CD4-positive, alpha-beta T cell treated with Interferon alpha-2 for 1 hour (primary cell): Measurements from ENCODE around the gene TPP2.

ENCODE experiments used
- DNase-seq, 2 donors: peaks; one replicate each; pipeline ENCODE4 v3.0.0-alpha.2; 2020 to 2022

TPP2 gene

DNA sequence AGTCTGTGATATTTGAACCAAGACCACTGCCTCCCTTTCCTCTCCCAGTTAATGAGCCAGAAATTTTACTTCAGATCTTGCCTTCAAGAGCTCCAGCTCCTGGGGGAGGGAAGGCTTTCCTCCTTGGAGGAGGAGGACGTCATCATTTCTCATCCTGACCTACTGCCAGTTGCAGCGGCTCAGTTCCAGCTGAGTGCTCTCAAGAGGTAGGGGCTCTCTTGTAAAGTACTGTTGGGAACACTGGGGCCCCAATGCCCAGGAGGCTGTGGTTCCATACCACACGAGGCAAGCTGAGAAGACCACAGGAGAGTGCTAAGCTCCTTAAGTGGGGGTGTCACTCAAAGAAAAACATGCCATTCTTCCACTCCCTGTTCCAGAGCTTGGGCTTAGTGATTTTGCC, 61.9 kb downstream of the TPP2 start:
- no peak for DNase-seq

DNA sequence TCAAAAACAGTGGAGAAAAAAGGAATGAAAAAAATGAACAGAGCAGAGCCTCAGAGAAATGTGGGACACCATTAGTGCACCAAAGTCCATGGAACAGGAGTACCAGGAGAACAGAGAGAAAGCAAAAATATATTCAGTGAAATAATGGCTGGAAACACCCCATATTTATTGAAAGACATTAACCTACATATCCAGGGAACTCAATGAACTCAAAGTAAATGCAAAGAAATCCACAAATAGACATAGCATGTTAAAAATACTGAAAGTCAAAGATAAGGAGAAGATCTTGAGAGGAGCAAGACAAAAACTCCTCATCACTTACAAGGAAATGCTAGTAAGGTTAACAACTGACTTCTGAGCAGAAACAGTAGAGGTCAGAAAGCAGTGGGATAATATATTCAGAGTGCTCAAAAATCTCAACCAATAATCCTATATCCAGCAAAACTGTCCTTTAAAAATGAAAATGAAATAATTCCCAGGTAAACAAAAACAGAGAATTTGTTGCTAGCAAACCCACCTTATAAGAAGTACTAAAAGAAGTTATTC, 62.5 kb downstream of the TPP2 start:
- no peak for DNase-seq

DNA sequence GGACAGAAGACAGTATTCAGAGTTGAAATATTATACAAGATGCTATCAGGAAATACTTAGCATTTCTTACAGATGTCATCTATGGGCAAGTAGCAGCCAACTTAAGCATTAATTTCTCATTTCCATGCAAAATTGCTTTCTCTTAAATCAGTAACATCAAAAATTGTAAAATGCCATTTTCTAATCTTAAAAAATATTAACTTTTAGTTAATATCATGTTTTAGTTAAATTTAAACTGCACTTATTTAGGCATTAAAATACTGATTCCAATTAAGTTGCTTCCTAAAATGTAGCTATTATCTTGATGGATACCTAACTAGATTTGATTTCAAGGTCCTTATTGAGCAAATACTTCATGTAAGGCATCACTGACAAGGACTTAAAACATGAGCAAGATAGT, 70.2 kb downstream of the TPP2 start:
- DNase-seq = no peak

DNA sequence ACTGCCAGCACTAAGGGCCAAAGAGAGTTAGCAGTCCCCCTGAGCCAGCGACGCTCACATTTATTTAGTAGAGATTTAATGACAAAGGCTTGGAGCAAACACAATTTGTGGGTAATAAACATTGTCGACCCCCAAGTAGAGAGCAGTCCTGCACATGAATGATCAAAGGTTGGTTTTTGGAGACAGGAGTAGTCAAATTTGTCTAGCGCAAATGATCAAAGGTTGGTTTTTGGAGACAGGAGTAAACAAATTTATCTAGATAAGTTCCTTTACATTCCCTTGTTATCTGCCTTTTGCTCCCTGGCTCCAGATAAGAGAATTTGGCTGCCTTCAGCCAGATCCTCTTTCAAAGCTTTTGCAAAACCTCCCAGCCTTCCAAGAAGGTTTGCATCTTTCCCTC, 71.1 kb downstream of the TPP2 start:
- DNase-seq = no peak

DNA sequence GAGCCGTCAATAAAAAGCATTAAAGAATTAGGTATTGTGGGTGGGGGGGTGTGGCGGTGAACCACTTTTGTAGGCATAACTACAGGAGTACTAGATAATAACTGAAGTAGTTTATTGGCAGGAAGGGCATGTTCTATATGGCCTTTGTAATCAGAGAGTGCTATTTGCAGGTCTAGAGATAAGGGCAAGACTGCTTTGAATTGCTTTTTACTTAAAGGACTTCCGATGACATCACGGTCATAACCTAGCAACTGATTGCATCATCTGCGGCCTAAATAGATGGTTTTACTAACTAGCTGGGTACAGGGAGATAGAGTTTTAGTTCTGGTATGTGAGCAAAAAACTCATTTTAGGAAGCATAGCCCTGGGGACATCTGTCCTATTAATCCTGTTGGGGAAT, 73.3 kb downstream of the TPP2 start:
- no peak for DNase-seq

DNA sequence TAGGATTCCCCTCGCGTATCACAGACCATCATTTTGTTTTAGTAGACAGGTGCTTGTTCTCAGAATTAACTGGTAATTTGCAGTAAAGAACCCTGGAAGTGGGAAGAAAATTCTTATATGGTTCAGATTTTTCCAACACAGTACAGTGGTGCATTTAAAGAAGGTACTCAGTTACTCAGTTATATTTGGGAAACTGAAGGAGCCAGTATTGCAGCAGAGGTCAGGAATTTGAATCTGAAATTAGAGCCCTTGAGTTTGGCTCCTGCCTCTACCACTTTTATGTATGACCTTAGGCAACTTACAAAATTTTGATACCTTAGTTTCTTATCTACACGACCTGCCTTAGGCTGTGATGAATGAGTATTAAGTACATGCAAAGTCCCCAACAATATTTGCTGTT, 78.3 kb downstream of the TPP2 start:
- DNase-seq = no peak

DNA sequence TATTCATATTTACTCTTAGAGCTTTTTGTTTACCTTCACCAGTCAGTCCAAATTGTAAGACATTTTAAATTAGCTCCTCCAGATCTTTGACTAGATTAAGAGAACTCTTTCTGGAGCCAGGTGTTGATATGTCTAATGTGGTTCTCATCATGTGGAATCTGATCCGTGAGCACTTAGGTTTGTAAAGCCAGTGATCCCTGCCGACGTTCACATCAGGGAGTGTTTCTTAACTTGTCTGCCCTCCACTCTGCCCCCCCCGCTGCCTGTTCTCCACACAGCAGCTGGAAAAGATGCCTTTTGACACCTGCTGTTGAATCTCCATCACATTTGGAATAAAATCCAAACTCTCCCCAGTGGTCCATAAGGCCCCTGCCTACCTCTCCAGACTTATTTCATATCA, 80.3 kb downstream of the TPP2 start:
- DNase-seq = no peak

DNA sequence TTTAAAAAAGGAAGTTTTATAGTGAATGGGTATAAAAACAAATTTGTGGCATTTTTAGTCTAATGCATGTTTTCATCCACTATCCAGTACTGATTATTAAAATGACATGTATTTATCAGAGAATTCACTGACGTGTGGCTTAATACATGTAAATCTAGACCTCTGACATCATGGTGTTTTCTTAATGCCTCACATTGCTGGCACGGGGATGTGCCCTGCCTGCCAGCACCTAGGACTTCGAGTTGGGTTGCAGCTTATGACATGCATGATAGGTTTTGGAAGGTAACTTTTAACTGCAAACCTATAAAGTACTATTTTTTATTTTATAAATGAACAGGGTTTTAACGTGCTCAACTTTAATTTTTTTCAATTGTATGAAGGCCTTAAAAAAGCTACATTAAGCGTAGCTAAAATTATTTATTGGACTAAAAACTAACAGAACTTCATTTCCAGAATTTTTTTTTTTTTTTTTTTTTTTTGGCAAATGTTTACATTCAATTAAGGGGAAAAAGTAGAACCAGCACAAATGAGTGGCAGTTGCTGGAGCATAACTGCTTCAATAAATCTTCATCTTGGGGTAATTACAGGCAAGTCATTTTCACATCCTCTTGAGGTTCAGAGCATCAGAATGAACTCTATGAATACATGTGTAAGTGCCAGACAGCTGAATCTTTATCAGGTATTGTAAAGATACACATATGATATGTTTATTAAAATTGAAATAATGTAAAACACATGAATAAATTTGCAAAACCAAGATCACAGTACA, 81.7 kb downstream of the TPP2 start:
- DNase-seq = no peak

DNA sequence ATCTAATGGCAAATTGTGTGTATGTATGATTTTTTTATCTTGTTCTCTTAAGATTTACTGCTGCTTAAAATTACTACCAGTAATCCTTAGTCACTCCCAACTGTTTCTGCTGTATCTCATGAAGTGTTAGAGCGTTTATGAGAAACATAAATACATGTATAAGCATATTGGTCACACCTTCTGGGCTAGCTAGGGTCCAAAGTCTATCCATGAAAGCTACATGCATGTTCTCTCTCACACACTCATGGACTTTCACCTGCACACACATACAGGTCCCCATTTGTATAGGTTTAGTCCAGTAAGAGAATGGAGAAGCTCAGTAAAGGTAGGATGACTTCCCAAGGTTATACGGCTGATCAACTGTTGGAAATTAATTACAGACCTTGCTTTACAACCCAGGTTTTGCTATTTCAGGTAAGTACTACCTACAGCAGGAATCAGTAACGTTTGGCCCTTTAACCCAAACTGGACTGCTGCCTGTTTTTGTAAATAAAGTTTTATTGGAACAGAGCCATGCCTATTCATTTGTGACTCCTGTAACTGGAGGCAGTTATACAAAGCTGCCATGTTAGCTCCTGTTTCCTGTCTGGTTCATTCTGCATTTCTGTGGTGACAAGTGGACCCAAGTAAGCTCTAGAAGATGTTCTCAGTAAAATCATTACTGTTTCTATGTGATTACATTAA, 82.8 kb downstream of the TPP2 start:
- DNase-seq = no peak

DNA sequence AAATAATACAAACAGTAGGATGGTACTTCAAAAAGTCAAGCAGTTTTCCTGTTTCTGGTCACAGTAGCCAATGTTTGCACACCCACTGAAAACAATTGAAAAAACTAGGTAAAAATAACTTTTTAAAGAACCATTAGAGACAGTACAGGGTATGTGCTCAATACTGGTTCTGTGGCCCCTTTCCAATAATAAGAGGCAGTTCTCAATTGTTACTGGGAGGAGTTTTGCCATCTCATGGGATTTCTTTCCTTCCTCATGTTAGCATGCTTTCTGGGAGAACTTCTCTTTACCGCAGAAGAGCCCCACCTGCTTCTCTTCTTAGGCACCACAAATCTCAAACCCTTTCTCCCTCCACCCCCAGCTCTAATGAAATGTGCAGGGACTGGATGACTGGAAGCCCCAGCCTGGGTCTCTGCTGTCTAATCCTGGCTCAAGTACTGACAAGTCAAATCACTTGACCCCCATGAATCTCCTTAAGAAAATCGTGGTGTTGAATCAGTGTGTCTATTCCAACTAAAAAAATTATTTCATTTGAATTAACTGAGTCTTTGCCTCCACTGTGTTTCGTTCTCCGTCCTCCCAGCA, 83.4 kb downstream of the TPP2 start:
- DNase-seq = no peak

DNA sequence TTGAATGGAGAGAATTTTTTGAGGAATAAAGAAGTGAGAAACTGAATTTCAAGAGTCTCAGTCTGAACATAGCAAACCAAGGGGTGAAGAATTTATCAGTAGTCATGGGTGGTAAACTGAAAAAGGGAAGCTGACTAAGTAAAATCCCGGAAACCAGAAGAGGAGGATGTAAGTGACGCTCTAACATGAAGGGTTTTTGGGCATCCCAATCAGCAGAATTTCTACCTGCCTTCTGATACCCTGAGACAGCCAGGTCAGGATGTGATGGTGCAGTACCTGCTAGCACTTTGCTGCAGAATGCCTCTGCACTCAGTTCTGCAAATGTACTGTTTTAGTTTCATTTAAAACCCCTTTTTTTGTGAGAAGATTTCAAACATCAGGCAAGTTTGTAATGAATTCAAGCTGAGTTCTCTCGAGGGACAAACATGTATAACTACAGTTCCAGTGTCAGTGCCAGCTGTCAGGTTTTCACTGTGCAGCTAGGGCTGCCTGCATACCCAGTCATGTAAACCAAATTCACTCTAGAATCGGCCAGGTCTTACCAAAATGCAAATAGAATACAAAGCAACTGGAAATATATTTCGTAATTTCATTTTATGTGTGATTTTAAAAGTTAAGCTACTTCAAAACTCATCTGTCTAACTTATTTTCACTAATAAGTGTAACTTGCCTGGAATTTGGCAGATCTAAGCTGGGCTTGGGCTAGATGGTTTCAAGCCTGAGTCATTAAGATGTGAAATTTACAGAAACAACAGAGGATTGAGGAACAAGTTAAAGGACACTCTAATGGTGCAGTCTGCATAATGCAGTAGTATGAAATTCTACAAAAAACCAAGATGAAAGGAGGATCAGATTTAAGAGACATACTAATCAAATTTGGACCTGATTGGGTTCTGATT, 84.3 kb downstream of the TPP2 start:
- DNase-seq = peak; percentile 12 to 14

DNA sequence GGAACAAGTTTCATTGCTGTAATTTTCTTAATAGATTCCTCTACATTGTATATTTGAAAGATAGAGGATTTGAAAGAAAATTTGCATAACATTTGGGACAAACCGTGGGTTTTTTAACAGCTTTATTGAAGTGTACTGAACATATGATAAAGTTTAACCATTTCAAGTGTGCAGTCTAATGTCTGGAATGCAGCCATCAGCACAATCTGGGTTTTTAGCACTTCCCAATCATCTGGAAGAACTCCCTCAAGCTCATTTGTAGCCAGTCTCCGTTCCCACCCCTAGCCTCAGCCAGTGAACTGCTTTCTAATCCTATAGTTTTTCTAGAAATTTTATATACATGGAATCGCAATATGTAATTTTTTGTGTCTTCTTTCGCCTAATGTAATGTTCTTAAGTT, 85.4 kb downstream of the TPP2 start:
- no peak for DNase-seq

DNA sequence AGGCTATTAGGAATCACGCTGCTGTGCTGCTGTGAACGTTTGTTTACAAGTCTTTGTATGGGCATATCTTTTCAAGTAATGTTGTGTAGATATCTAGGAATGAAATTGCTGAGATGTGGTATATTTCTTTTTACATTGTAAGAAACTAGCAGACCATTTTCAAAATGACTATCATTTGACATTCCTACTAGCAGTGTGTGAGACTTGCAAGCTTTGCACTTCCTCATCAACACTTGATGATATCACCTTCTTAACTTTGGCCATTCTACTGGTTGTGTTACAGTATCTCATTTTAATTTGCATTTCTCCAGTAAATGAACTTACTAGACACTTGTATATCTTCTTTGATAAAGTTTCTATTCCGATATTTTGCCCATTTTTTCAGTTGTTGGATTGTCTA, 85.9 kb downstream of the TPP2 start:
- DNase-seq = no peak

DNA sequence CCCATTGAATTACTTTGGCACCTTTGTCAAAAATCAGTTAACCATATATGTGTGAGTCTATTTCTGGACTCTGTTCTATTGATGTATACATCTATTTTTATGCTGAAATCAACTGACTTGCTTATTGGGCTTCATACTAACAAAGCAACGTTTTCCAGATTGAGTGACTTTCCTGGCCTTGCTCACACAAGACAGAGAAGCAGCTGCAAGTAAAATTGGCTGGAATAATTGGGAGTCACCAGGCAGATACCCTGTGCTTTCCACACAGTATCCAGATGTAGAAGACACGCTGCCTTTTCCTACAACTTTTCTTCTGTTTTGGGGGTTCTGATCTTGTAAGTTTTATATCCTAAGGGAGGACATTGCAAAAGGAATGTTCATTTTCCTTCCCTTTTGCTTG, 86.9 kb downstream of the TPP2 start:
- DNase-seq = no peak

DNA sequence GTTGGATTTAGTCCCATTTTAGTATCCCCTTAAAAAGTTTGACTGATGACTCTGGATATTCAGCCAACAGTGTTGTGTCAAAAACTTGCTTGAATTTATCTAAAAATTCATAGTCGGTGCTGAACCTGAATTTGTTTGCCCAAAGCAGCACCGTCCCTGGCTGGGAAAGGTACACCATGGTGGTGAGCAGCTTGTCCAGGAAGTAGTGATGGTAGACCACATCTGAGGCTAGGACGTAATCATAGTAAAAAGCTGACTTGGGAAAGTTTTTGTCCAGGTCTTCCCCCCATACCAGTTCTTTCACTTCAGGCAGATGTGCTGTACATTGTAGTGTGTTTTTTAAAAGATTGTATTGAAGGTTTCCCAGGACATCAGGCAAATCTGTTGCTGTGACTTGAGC, 89.2 kb downstream of the TPP2 start:
- DNase-seq = no peak

DNA sequence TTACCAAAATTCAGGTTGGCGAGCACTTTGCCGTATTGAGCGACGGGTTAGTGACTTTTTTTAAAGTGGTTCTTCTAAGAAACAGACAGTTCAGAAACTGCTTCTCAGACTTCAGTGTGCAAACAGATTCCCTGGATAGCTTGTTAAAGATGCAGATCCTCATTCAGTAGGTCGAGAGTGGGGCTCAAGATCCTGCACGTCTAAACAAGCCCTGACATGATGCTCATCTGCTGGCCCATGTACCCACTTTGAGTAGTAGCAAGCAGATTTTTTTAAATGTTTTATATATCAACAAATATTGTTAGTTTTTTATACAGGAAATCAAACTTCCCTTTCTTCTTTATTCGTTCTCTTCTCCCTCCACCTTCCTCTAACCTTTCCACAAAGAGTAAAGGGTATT, 90.7 kb downstream of the TPP2 start:
- no peak for DNase-seq

DNA sequence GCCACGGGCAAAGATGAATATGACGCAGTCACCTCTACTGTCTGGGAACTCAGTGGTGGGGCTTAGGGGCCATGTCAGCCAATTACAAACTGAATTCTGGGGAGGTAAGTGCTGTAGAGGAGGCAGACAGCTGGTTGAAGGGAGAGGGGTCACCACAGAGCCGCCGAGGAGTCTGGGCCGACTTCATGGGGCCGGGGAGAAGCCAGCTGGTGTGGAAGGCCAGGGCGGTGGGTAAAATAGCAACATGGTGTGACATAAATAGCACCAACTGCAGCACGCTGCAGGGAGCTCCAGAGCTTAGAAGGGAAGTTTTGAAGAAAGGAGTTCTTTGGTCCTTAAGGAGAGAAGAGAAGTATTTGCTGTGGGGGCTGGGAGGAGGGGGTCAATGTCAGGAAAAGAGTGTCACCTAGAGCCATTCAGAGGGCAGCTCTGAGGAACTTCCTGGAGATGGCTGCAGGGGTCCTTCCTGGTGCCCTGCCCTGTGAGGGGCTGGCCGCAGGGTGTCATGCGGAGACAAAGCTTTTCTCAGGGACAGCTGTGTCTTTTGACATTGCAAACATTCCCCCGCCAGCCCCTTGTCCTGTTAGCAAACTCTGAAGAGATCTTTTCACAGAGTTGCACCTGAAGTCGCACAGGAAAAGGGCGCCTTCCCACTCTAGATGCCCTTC, 91.7 kb downstream of the TPP2 start:
- no peak for DNase-seq

DNA sequence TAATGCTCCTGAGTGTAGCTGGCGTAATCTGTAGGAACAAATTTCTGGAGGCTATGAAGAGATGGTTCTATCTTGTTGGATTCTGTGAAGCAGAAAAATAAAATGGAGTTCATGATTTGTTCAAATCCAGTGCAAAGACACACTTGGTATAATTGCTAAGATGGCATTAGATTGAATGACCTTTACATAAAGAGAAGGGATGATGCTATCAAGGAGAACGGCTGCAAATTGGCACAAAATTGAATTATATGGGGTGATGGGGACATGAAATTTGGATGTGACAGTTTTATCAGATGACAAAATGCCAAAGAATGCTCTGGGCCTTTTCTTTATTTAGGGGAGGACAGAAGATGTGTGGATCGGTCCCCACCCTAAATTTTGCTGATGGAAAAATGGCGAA, 94.1 kb downstream of the TPP2 start:
- no peak for DNase-seq

DNA sequence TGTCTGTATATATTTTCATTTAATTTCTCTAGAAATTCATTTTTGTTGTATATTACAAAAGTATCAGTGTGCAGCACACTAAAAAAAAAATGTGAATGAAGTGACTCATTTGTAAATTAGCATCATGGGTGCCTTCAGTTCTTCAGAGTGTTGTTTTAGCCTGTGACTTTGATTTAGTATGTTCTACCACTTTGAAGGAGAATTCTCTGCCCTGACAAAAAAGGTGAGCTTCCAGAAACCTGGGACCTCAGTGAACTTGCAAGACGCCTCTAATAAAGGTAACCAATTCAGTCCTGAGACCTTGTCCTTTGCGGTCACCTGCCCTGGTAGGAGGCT, 95.7 kb downstream of the TPP2 start:
- no peak for DNase-seq

DNA sequence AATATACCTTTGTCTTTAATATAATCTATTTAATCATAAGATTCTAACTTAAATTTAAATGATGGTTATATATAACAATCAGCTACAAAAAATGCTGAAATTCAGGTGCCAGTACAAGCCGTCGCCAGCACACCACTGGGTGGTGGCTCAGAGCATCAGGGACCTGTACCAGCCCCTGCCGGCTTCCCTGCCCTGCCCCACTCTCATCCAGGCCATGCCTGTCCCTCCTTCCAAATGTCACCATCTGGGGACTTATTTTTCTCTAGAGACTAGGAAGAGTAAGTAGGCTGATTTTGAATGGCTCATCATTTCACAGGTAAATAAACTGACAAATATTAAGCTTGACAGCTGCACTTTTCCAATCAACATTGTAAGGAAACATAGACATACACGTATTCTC, 96.5 kb downstream of the TPP2 start:
- DNase-seq = no peak

DNA sequence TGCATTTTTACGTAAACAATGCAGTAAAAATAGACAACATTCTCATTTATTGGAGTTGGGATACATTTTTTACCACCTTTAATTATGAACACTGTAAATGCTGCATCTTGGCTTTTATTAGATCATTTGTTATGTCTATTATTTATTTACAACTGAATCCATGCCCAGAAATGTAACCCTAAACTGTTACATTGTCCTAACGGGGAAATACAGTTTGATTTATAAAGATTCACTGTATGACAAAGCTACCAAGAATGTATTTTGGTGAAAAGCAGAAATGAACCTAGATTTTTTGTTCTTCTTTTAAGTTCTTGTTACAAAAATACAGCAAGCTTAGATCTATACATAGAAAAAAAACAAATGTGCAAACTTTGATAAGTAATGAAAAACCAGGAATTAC, 97.0 kb downstream of the TPP2 start:
- DNase-seq = no peak

DNA sequence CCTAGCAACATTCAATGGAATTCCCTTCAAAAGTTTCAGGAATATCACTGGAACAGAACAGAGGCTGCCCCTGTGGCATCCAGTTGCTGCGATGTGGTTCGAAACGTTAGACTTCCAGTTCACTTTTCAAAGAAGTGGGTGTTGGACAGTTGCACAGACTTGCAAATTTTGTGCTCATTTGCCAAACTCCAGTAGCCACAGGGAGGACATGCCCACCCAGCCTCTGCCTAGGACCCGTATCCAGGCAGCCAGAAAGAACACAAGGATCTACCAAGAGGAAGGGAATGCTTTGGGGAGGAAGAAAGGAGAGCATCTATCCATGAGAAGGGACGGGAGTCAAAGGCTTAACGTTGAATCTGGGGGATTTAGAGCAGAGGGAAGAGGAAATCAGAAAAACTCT, 98.2 kb downstream of the TPP2 start, which contains the start of gene METTL21C:
Gene METTL21C (minus strand): TSS at position 108 of the 400 bp plus-strand sequence. CDS start 546 bp downstream, outside the sequence.
- no peak for DNase-seq

DNA sequence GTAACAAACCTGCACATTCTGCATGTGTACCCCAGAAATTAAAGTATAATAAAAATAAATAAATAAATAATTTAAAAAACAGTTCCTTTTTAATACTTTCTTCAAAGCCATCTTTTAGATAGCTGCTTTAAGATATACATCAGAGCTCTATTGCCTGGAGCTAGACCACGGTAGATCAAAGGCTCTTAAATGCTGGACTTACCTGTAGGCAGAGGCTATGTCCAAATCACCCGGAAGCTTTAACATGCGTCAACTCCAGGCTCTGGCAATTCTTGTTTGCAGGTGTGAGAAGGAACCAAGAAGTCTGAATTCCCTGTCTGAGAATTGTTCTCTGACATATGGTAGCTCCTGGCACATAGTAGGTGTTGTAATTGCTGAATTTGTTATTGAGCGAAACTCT, 99.7 kb downstream of the TPP2 start:
- no peak for DNase-seq
